ENCODE data around the gene PLA2G2C.

DNA sequence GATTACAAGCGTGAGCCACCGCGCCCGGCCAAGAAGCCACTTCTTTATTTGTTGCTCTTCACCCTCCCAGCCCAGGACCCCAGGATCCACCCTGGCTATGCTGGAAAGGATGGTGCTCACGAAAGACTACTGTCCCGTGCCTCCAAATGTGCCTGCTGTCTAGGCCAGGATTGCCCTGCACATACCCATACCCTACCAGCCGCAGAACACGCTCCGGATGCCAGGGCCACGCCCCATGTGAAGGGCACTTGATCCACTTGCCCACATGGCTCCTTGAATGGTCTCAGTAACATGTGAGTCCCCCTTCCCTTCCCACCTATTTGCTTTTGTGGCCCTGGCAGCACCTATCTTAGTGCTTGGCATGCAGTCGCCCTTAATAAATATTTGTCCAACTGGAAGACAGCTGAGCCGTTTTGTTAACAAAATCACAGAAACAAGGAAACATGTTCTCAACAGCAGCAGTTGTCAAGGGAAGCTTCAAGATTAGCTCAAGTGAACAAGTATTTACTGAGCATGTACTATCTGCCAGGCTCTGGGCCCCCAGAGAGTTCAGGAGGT is 14.2 kb downstream of the PLA2G2C start:
- TF ChIP-seq ZNF384 (IDR thresholded peaks at IDR 0.05) (no peak), ELF4 (IDR thresholded peaks at IDR 0.05) (no peak)
